ENCODE results near the gene CPA4. TPM values are rescaled to one million over a fixed set of nuclear protein-coding genes. Genes with fewer than 3 reads are reported as not detected.
"Not testable (repeated sequence)": the region's sequence is repeated elsewhere in the genome, so short reads cannot be mapped to it uniquely, and the experiment has no call there.

The CPA4 gene
- 25.9 and 29.9 TPM in 2 replicates for total RNA-seq (2014; rRNA removed; shearing (Covaris generic))
- 89.9 and 112 TPM in 2 replicates for polyA plus RNA-seq (2015; cell fraction: cytosol; rRNA removed)
- 303 and 338 TPM in 2 replicates for polyA plus RNA-seq (2015; cell fraction: nucleus; rRNA removed)

- peak; percentile 99 for DNase-seq (ENCODE audit: low read depth)
Observed at GRCh38 chr7:130292682-130293257, at the start of gene CPA4. CPA4 (plus strand) TSS chr7:130293161; CDS start chr7:130293181, 20 bp downstream.

GRCh38 chr7:130243486-130243885 is 49.5 kb upstream of the CPA4 start:
- DNase-seq (ENCODE audit: low read depth) = not testable (repeated sequence)

- not testable (repeated sequence) for DNase-seq (ENCODE audit: low read depth)
Observed at GRCh38 chr7:130246491-130246890, 46.5 kb upstream of the CPA4 start.

DNA sequence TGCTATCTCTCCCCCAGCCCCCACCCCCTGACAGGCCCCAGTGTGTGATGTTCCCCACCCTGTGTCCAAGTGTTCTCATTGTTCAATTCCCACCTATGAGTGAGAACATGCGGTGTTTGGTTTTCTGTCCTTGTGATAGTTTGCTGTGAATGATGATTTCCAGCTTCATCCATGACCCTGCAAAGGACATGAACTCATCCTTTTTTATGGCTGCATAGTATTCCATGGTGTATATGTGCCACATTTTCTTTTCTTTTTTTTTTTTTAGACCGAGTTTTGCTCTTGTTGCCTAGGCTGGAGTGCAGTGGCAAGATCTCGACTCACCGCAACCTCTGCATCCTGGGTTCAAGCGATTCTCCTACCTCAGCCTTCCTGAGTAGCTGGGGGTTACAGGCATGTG is 44.1 kb upstream of the CPA4 start:
- DNase-seq (ENCODE audit: low read depth) = not testable (repeated sequence)

DNA sequence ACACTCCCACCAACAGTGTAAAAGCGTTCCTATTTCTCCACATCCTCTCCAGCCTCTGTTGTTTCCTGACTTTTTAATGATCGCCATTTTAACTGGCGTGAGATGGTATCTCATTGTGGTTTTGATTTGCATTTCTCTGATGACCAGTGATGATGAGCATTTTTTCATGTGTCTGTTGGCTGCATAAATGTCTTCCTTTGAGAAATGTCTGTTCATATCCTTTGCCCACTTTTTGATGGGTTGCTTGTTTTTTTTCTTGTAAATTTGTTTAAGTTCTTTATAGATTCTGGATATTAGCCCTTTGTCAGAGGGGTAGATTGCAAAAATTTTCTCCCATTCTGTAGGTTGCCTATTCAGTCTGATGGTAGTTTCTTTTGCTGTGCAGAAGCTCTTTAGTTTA is 43.3 kb upstream of the CPA4 start:
- not testable (repeated sequence) for DNase-seq (ENCODE audit: low read depth)

DNA sequence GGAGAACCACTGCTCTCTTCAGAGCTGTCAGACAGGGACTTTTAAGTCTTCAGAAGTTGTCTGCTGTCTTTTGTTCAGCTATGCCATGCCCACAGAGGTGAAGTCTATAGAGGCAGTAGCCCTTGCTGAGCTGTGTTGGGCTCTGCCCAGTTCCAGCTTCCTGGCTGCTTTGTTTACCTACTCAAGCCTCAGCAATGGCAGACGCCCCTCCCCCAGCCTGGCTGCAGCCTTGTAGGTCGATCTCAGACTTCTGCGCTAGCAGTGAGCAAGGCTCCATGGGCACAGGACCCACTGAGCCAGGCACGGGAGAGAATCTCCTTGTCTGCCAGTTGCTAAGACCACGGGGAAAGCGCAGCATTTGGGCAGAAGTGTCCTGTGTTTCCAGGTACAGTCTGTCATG is 38.4 kb upstream of the CPA4 start:
- no peak for DNase-seq (ENCODE audit: low read depth)

DNA sequence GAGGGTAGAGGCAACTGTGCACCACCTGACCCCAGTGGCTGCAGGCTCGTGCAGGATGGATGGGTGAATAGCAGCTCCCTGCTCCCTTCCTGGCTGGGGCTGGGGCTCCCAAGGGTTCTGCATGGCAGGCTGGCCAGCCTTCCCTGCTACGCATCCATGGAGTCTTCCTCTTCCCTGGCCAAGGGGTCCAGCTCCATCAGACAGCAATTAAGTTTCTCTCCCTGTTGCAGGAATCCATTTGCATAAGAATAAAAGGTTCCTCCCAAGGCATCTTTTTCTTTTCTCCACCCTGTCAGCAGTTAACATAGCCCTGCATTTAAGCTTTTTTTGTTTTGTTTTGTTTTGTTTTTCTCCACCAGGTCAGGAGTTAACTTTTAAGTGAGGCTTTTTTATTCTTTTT is 36.3 kb upstream of the CPA4 start:
- DNase-seq (ENCODE audit: low read depth) = no peak

- no peak for DNase-seq (ENCODE audit: low read depth)
Observed at GRCh38 chr7:130258494-130259078, 34.4 kb upstream of the CPA4 start.

DNA sequence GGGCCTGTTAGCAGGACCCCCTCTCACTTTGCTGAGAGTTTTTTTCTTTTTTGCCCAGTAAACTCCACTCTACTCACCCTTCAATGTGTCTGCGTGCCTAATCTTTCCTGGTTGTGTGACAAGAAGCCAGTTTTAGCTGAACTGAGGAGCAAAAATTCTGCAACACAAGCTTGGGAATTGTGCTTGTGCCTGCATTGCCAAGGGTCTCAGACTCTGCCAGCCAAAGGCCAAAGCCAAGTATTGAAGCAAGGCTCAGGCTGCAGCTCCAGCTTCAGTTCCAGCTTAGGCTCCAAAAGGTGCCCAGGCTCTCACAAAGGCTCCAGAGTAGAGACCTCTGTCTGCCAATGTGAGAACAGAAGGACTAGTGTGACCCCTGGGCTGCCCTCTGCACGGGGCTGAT is 30.5 kb upstream of the CPA4 start:
- DNase-seq (ENCODE audit: low read depth) = no peak

DNA sequence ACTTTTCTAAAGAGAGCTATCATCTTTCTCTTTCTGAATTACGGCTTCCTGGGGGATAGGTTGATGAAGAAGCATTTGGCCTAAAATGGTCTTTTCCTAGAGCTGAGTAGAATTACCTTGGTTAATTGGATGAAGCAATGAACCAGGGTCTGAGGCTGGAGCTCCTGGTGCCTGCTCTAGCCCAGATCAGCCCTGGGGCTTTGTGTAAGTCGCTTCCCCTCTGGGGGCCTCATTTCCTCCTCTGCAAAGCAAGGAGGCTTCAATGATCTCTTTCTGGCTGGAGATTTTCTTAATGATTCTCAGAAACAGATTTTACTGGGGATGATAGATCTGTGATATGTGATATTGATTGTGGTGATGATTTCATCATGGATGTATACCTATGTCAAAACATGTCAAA is 29.8 kb upstream of the CPA4 start:
- DNase-seq (ENCODE audit: low read depth) = no peak

DNA sequence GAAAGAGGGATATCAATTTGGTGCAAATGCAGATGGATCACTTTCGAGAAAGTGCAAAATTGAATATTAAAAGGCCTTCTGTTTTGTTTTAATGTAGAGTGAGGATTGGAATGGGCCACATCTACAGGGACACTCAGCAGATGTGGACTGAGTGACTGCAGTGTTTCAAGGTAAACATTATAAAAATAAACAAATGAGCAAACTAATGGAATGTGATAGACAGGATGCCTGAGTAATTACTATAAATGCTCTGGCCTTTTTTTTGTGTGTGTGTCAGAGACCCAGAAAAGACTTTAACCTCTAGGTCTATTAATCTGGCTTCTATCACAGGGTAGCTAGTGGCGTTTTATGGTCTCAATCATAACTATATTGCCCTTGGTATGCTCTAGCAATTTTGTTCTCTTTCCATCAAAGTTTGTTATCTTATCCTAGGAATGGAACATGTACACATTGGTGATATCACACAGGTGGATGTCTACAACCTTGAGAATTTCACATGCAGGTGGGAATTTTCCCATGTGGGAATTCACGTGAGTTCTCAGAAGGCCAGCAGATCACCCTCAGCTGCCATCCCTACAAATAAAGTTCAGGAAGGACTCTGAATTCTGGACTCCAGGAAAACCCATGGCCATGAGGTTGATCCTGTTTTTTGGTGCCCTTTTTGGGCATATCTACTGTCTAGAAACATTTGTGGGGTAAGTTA is 26.6 kb upstream of the CPA4 start, which contains the start of gene CPA2:
CPA2 (plus strand) TSS at position 606 of the 703 bp plus-strand sequence; CDS start at position 625, 19 bp downstream.
- DNase-seq (ENCODE audit: low read depth) = no peak

DNA sequence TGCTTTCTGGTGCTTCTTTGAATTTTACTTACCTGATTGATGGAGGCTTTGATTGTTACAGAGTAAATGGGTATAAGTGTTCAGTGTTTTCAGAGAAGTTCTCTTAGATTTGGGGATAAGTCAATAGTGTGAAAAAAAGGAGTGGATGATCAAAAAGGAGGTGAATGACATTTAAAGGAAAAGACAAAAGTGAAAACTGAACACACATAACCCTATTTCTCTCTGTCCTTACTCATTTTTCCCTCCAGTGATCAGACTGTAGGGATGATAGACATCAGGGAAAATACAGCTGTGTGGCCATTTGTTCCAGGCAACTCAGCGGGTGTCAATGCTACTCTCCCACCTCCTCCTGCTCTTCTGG is 26.0 kb upstream of the CPA4 start:
- DNase-seq (ENCODE audit: low read depth) = no peak

DNA sequence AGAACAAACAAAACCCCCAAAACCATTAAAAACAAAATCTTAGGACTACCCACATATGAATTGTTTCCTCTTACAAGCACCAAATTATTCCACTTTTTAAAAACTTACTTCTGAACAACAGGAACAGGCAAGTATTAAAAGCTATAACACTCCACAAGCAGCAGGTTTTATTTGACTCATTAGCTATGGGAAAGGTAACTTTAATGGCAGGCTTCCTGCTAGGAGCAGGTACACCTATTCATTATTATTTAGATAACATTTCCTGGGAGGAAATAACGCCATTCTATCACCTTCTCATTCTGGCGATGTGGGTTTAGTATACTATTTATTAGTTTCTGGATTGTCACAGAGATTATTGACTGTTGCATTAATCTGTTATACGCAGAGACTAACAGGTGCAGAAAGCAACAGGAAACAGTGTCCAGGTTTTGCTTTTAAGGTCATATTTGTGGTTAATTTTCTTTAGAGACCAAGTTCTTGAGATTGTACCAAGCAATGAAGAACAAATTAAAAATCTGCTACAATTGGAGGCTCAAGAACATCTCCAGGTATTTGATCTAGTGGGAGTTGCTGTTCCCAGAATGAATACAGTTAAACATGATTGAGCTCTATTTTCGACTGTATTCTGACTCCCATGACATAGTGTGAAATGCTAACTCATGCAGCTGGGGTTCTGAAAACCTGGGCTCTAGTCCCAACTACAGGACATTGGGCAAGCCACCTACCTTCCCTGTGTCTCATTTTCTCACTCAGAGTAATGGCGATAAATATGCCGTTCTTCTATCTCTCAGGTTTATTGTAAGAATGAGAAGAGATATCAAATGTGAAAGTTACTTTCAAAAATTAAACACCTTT is 24.3 kb upstream of the CPA4 start:
- DNase-seq (ENCODE audit: low read depth) = no peak

- no peak for DNase-seq (ENCODE audit: low read depth)
Observed at GRCh38 chr7:130269318-130269694, 23.7 kb upstream of the CPA4 start.

- no peak for DNase-seq (ENCODE audit: low read depth)
Observed at GRCh38 chr7:130270947-130271800, 21.8 kb upstream of the CPA4 start.

DNA sequence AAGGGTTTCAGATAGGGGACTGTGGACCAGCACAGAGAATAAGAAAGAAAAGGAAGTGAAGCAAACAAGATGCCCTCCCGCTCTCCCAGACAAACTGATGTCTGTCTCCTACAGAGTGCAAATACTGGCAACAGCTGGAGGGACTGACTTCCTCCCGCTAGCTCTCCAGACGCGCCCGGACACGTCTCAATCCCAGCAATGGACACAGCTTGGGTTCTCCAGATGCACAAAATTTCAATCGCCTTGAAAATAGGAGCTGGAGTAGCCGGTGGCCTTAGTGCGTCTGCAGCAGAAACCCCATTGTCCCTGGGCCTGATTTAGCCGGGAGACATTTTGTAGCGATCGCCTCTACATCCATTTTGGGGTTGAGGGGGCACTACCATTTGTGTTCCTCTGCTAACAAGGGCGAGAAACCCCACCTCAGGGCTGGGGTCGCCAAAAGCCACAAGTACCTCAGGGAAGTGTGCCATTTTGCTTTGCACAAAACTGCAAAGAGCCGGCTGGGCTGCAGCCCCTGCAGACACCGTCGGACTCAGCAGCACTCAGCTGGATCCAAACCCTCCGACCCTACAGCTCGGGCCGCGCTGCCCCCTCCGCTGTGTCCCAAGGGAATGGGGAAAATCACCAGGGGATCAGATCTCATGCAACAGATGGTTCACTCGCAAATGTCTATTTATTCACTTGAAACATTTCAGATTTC is 20.4 kb upstream of the CPA4 start:
- no peak for DNase-seq (ENCODE audit: low read depth)

DNA sequence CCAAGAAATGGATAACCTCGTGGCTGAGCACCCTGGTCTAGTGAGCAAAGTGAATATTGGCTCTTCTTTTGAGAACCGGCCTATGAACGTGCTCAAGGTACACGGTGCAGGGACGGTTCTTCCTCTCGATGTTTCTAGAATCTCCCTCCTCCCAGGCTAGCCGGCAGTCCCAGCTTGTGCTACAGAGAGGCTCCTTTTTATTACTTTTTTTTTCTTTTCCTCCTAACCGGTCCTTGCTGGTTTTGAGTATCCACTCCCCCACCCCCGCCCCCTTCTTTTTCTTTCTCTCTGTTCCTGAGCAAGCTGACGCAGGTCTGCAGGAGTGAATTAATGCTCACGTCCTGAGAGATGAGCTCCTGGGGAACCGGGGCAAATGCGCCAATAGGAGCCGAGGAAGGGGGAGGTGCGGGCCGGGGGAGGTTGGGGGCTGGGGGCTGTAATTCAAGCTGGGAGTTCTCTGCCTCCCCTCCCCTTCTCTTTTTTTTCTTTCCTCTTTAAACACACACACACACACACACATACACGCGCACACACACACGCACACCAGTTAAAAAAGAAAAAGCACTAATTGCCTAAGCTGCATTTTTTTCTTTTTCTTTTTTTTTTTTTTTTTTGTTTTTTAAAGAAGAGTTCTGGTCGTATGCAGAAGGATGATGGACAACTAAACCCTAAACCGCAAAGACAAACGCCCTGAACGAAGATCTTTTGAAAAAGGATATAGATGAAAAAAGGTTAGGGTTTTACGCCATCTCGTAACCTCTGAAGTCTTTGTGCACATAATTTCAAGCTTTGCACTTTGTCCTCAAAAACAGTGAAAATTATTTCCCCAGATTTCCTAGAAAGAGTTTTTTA is 19.7 kb upstream of the CPA4 start:
- DNase-seq (ENCODE audit: low read depth) = no peak

- no peak for DNase-seq (ENCODE audit: low read depth)
Observed at GRCh38 chr7:130273933-130274255, 19.1 kb upstream of the CPA4 start.

DNA sequence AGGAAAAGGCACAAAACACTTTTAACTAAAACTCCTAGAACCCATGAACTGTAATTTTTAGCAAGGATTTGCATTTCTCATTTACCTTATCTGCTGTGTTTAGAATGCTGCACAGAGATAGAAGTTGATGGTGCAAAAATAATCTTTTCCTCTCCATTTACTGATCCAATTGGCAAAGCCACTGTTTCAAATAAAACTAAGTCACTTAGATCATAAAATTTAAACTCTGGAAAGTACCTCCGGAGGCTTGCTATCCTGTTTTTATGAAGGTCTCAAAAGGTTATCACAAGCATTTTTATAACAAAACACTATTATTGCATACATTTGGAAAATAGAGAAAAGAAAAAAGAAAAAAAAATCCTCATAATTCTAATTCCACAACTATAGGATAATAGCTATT is 18.7 kb upstream of the CPA4 start:
- no peak for DNase-seq (ENCODE audit: low read depth)

All from HT1080 (cell line).